ENCODE data around the gene COMT. TPM values are rescaled to one million over a fixed set of nuclear protein-coding genes. Genes with fewer than 3 reads are reported as not detected.

Gene COMT
- total and polyA plus RNA-seq, 11 donors: 69.7 to 249 (median 119) TPM

DNA sequence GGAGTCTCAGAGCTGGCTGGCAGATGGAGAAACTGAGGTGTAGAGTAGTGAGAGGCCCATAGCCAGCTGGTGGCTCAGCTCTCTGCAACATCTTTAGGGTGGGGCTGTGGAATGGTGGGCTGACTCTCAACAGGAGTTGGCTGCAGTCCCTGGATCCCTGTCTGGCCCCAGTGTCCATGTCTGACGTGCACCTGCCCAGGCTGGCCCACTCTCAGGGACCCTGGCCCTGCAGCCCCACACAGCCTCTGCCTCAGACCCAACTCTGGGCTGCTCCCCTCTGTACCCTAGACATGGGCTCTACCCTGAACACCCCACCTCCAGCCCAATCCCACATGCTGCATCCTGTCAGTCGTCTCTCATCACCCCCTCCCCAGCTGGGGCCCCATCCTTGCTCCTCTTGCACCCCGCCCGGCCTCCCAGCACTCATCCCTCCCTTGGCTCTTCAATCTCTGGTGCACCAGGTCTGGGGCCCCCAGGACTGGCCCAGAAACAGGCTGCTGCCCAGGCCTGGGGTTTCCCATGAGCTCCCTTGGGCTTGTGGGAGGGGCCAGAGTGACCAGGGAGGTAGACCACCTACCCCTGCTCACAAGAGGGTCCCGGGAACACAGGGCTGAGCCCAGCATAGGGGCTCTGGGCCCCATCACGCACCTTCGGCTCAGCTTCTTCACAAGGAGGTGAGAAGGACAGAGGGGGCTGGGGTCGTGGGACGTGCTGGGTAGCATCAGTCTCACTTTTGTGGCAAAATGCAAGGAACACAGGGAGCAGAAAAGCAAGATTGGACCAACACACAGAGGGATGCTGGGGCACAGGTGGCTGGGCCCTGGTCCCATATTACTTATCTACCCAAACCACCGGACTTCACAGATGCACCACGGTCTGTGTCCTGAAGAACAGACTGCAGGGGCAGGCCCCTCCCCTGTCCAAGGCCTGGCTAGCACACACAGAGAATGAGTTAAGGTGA lies 43.6 kb downstream of the COMT start:
- peak overlapping the region in 5 of 12 donors; percentile 80 to 96 (median 88) for H3K4me3 ChIP-seq
- H3K27me3 ChIP-seq: no peaks in the 10 kb centered on the region
- DNase-seq: peak in 2 of 5 donors; percentile 30 to 43
- H3K27ac ChIP-seq: peak overlapping the region in 11 of 12 donors; percentile 47 to 98 (median 92)
- no peak for ATAC-seq
- H3K9me3 ChIP-seq: no peaks in the 10 kb centered on the region
- TF ChIP-seq, protein P1, sequence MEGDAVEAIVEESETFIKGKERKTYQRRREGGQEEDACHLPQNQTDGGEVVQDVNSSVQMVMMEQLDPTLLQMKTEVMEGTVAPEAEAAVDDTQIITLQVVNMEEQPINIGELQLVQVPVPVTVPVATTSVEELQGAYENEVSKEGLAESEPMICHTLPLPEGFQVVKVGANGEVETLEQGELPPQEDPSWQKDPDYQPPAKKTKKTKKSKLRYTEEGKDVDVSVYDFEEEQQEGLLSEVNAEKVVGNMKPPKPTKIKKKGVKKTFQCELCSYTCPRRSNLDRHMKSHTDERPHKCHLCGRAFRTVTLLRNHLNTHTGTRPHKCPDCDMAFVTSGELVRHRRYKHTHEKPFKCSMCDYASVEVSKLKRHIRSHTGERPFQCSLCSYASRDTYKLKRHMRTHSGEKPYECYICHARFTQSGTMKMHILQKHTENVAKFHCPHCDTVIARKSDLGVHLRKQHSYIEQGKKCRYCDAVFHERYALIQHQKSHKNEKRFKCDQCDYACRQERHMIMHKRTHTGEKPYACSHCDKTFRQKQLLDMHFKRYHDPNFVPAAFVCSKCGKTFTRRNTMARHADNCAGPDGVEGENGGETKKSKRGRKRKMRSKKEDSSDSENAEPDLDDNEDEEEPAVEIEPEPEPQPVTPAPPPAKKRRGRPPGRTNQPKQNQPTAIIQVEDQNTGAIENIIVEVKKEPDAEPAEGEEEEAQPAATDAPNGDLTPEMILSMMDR (IDR thresholded peaks at IDR 0.05): no peak
- TF ChIP-seq POLR2A (IDR thresholded peaks at IDR 0.05): no peak
- 67 to 77% (median 73%) methylated on average over 11 of the region's 11 CpGs for WGBS, 4 donors
- intact Hi-C loops (cut with DNase I): loop anchor here in 2 of 10 donors (2.0 to 5.0 kb wide), 2 partner anchors 16 to 97 kb away; partner anchors contain the start of gene DGCR8 (in 1 of the 2)
- H3K36me3 ChIP-seq: peaks cover 0 to 18% (median 13%) of the 10 kb centered on the region in 9 donors
- H3K4me1 ChIP-seq: peaks cover 4 to 66% (median 46%) of the 10 kb centered on the region in 12 donors

DNA sequence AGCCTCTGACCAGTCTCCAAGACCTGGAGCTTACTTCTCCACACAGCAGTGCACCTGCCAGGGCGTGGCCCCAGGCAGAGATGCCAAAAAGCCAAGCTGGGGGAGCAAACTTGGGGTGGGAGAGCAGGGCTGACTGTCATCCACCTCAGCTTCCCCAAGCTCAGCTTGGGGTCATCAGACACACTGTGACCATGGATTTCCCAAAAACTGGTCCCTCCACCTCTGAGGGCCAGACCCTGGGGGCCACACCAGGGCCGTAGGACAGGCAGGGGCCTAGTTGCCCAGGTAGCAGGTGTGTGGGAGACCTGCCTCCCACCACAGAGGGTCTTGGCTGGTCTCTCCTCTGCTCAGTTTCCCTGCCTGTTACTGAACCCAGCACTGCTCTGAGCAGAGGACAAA lies 44.4 kb downstream of the COMT start:
- H3K4me3 ChIP-seq: peak overlapping the region; percentile 58 to 96 (median 86)
- H3K27me3 ChIP-seq: no peaks in the 10 kb centered on the region
- WGBS, 4 donors: 52 to 61% (median 58%) methylated on average over 2 of the region's 2 CpGs; no CpG with 5 or more reads in 1 of the 4 donors
- peak overlapping the region in 11 of 12 donors; percentile 72 to 98 (median 92) for H3K27ac ChIP-seq
- ATAC-seq: no peak
- H3K36me3 ChIP-seq: peaks cover 0 to 9% (median 4%) of the 10 kb centered on the region in 9 donors
- intact Hi-C loops (cut with DNase I): loop anchor here in 1 of 10 donors (2.0 to 5.0 kb wide), 2 partner anchors 31 to 96 kb away; partner anchors contain the start of genes ARVCF and DGCR8
- H3K4me1 ChIP-seq: peaks cover 4 to 72% (median 46%) of the 10 kb centered on the region in 12 donors
- peak in 1 of 5 donors; percentile 20 for DNase-seq
- TF ChIP-seq POLR2A (IDR thresholded peaks at IDR 0.05): no peak
- TF ChIP-seq, protein P1 (IDR thresholded peaks at IDR 0.05): no peak
- no peaks in the 10 kb centered on the region for H3K9me3 ChIP-seq

DNA sequence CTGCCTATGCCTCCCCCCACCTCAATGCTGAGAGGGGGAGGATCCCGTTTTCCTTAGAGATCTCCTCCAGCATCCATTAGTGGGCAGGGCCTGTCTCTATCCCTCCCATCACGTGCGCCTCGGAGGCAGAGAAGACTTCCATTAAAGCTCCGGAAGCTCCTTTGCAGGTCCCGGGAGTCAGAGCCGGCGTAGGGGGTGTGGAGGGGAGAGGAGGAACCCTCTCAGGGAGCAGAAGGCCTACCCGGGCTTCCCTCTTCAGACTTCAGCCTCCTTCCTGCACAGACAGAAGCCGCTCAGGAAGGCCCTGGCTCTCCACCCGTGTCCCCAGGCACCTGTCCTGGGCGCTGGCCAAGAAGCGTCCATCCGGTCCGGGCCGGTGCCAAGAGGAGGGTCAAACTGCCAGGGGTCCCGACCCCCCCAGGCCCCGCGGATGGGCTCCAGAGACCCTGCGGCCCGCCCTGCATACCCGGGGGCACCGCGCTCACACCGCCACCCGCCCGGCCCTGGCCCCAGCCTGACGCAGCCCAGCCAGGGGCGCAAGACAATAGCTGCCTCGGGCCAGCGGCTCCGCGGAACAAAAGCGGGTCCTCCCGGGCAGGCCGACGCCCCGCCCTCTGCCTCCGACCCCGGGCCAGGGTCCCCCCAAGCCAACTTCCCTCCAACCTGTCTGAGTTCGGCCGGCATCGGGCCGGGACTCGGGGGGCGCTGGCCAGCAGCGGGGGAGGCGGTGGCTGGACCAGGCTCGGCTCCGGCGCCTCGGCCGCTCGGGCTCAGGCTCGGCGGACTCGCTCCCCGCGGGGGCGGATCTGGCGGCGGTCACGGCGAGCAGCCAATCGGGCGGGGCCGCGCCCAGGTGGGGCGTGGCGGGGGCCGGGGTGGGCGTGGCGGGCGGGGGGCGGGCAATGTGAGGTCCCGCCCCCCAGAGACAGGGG lies 45.1 kb downstream of the COMT start:
- no peaks in the 10 kb centered on the region for H3K27me3 ChIP-seq
- H3K36me3 ChIP-seq: peaks cover 0 to 3% (median 0%) of the 10 kb centered on the region in 9 donors
- 0 to 2% (median 1%) methylated on average over 8 to 76 of the region's 76 CpGs for WGBS, 4 donors
- peak; percentile 17 to 87 (median 70) for ATAC-seq
- peak overlapping the region; percentile 72 to 98 (median 92) for H3K27ac ChIP-seq
- H3K9me3 ChIP-seq: no peaks in the 10 kb centered on the region
- intact Hi-C loops (cut with DNase I): loop anchor here in 1 of 10 donors (2.0 to 5.0 kb wide), 2 partner anchors 30 to 96 kb away; partner anchors contain the start of genes ARVCF and DGCR8
- peak overlapping the region; percentile 58 to 96 (median 86) for H3K4me3 ChIP-seq
- DNase-seq: peak; percentile 85 to 93 (median 87)
- H3K4me1 ChIP-seq: peaks cover 4 to 78% (median 50%) of the 10 kb centered on the region in 12 donors
- peak; percentile 93 to 95 for TF ChIP-seq POLR2A (IDR thresholded peaks at IDR 0.05)
- TF ChIP-seq, protein P1 (IDR thresholded peaks at IDR 0.05): no peak
